NCI-H2081 treated with DMSO at 0.1 percent for 48 hours (cell line): ENCODE measurements around the gene SCN7A.
"Not testable (repeated sequence)": the region's sequence is repeated elsewhere in the genome, so short reads cannot be mapped to it uniquely, and the experiment has no call there.

Source experiments
- DNase-seq: peaks from one replicate; lab custom pipeline; 2025; lab: John Stamatoyannopoulos, UW

SCN7A gene

GRCh38 chr2:166454006-166454595 lies 39.9 kb downstream of the SCN7A start:
- no peak for DNase-seq

GRCh38 chr2:166451468-166451867 lies 42.6 kb downstream of the SCN7A start:
- DNase-seq: no peak

GRCh38 chr2:166449439-166449838 lies 44.6 kb downstream of the SCN7A start:
- DNase-seq: no peak

GRCh38 chr2:166448106-166448505 lies 45.9 kb downstream of the SCN7A start:
- DNase-seq: no peak

- DNase-seq: no peak
Observed at GRCh38 chr2:166444306-166444705, 49.7 kb downstream of the SCN7A start.

GRCh38 chr2:166440313-166440712 lies 53.7 kb downstream of the SCN7A start:
- no peak for DNase-seq

GRCh38 chr2:166439078-166439477 lies 55.0 kb downstream of the SCN7A start:
- no peak for DNase-seq

- no peak for DNase-seq
Observed at GRCh38 chr2:166436976-166437375, 57.1 kb downstream of the SCN7A start.

GRCh38 chr2:166436189-166436588 lies 57.9 kb downstream of the SCN7A start:
- DNase-seq: no peak

GRCh38 chr2:166434491-166434890 lies 59.6 kb downstream of the SCN7A start:
- DNase-seq: no peak

- DNase-seq: no peak
Observed at GRCh38 chr2:166433457-166433856, 60.6 kb downstream of the SCN7A start.

GRCh38 chr2:166432331-166432730 lies 61.7 kb downstream of the SCN7A start:
- no peak for DNase-seq

GRCh38 chr2:166424841-166425240 lies 69.2 kb downstream of the SCN7A start:
- no peak for DNase-seq

- peak; percentile 8 for DNase-seq
Observed at GRCh38 chr2:166419616-166419934, 74.5 kb downstream of the SCN7A start.

- DNase-seq: no peak
Observed at GRCh38 chr2:166418853-166419615, 75.0 kb downstream of the SCN7A start.

- DNase-seq: no peak
Observed at GRCh38 chr2:166417669-166418068, 76.4 kb downstream of the SCN7A start.

- DNase-seq: no peak
Observed at GRCh38 chr2:166413255-166413654, 80.8 kb downstream of the SCN7A start.

- DNase-seq: no peak
Observed at GRCh38 chr2:166411473-166412230, 82.4 kb downstream of the SCN7A start.

- no peak for DNase-seq
Observed at GRCh38 chr2:166410828-166411472, 83.1 kb downstream of the SCN7A start.

- DNase-seq: not testable (repeated sequence)
Observed at GRCh38 chr2:166407746-166408145, 86.3 kb downstream of the SCN7A start.

- DNase-seq: no peak
Observed at GRCh38 chr2:166406374-166406773, 87.7 kb downstream of the SCN7A start.

GRCh38 chr2:166405569-166405926 lies 88.5 kb downstream of the SCN7A start:
- no peak for DNase-seq
